Gastroesophageal sphincter (tissue), 3 donors: ENCODE measurements around the gene DKKL1.

Source experiments
- EP300 ChIP-seq: sonication (generic); formaldehyde crosslinking; IDR thresholded peaks from one replicate; pipeline ENCODE4 v1.6.1; 2017; ENCODE audit warnings: antibody characterized with exemption, mild to moderate bottlenecking
- POLR2A ChIP-seq, 2 donors: fragments of 450-650 bp; IDR thresholded peaks; one replicate each; pipeline ENCODE4 v1.6.1; 2017; ENCODE audit warnings: antibody characterized with exemption in 2 of 2, mild to moderate bottlenecking in 2 of 2, moderate library complexity in 1 of 2
- POLR2AphosphoS5 ChIP-seq: sonication (generic); formaldehyde crosslinking; IDR thresholded peaks from one replicate; pipeline ENCODE4 v1.6.1; 2017; ENCODE audit warnings: antibody characterized with exemption
- TF ChIP-seq, protein P1 (sequence below), 4 experiments: fragments of 200-600 bp in 2 of 4; fragments of 450-650 bp in 2 of 4; sonication (generic) in 1 of 4; IDR thresholded peaks; one replicate each; pipeline ENCODE4 v1.5.1; 2017 to 2019; ENCODE audit warnings: antibody characterized with exemption in 4 of 4, mild to moderate bottlenecking in 2 of 4, moderate library complexity in 2 of 4

DNA sequence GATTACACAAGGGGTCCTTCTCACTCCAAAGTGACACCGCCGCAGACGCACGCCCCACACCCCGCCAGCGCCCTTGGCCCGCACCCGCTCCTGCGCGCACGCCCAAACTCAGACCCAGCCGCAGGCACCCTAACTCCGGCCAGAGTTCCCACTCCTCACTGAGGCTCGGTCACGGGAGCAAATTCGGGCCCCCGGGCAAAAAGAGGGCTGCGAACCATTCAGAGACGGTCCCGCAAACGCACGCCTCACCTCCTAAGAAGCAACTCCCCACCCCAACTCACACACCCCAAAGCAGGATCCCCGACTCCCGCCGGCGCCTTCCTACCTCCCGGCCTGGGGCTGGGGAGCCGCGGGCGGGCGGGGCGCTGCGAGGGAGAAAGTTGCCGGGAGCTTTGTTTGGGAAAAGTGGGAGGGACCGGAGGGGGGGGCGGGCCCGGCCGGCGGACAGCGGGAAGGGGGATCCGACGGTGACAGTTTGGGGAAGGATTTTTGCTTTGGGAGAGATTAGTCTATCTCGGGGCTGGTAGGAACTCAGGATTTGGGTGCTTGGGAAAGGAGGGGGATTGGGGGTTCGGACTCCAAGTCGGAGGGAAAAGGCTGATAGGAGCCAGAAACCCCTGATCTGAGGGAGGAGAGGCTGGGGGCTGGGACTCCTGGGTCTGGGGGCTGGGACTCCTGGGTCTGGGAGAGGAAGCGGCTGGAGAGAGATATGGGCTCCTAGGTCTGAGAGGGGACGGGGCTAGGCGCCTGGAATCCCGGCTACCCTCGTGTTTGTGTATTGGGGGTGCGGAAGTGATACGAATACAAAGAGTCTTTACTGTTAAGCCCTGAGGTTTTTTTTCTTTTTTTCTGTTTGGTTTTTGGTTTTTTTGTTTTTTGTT is 1.4 kb upstream of the DKKL1 start, which contains the start of gene TEAD2:
- TF ChIP-seq, protein P1, sequence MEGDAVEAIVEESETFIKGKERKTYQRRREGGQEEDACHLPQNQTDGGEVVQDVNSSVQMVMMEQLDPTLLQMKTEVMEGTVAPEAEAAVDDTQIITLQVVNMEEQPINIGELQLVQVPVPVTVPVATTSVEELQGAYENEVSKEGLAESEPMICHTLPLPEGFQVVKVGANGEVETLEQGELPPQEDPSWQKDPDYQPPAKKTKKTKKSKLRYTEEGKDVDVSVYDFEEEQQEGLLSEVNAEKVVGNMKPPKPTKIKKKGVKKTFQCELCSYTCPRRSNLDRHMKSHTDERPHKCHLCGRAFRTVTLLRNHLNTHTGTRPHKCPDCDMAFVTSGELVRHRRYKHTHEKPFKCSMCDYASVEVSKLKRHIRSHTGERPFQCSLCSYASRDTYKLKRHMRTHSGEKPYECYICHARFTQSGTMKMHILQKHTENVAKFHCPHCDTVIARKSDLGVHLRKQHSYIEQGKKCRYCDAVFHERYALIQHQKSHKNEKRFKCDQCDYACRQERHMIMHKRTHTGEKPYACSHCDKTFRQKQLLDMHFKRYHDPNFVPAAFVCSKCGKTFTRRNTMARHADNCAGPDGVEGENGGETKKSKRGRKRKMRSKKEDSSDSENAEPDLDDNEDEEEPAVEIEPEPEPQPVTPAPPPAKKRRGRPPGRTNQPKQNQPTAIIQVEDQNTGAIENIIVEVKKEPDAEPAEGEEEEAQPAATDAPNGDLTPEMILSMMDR (IDR thresholded peaks at IDR 0.05): no peak
- TF ChIP-seq POLR2AphosphoS5: peak; percentile 63
- peak in 1 of 2 donors; percentile 33 for TF ChIP-seq POLR2A (IDR thresholded peaks at IDR 0.05)
- no peak for TF ChIP-seq EP300
